NCI-H2107 (cell line): ENCODE data around the gene RAB44.
"Not testable (repeated sequence)": the region's sequence is repeated elsewhere in the genome, so short reads cannot be mapped to it uniquely, and the experiment has no call there.

Experiments used
- DNase-seq: peaks from one replicate; lab custom pipeline; 2025; lab: John Stamatoyannopoulos, UW

Gene RAB44

DNA sequence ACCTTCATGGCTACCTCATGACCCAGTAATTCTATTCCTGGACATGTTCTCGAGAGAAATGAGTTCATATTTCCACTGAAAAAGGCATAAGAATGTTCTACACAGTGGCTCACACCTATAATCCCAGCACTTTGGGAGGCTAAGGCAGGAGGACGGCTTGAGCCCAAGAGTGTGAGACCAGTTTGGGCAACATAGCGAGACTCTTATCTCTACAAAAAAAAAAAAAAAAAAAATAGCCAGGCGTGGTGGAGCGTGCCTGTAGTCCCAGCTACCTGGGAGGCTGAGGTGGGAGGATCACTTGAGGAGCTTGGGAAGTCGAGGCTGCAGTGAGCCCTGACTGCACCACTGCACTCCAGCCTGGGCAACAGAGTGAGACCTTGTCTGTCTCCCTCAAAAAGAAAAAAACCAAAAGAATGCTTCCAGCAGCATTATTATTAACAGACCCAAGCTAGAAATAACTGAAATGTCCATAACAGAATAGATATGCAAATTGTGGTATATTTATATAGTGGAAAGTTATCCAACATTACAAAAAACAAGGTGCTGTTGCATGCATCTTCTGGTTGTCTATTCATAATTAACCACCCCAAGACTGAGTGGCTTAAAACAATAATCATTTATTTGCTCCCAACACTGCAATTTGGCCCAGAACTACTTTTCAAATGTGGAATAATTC, 9.4 kb upstream of the RAB44 start:
- no peak for DNase-seq

DNA sequence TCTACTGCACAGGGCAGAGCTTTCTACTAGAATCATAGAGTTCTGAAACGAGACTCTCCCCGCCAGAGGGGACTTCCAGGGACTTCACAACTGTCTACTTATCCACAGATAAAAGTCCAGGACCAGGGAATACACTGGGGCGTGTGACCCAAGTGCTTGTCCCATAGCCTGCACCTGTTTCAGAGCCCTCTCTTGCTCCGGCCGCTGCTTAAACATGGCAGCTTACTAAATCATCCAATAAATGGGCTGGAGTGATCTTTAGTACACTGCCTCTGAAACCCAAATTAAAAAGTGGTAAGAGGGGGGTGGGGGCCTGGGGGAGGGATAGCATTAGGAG, 8.9 kb upstream of the RAB44 start:
- no peak for DNase-seq

DNA sequence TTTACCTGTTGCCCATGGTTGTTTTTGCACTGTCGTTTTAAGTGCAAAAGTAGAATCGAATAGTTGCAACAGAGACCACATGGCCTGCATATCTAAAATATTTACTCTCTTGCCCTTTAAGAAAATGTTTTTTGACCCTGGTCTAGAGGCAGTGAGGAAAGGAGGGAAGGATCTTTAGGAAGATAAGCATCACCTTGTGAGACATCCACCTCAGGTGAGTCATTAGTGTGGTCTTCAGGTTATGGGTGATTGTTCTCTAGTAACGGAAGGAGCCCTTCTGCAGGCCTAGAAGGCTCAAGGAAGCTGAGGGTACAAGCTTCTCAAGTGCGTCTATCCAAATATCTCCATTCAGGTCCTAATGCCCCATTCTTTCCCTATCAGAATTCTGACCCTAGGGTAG, 6.6 kb upstream of the RAB44 start:
- no peak for DNase-seq

DNA sequence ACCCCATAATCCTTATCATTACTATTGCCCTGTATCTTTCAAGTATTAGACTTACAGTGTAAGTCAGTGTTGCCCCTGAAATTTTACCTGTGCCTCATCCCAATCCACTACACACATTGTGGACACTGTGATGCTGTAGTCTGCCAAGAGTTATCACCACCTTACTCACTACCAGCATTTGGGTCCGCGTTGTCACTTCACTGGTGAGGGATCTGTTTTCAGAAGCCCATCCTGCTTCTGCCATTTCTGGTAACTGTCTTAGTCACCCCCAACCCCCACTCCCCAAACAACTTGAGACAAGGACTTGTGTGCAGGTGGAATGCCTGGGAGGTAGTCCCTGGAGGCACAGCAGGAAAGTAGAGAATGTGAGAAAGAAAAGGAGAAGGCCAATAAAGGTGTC, 6.0 kb upstream of the RAB44 start:
- DNase-seq, result no peak

DNA sequence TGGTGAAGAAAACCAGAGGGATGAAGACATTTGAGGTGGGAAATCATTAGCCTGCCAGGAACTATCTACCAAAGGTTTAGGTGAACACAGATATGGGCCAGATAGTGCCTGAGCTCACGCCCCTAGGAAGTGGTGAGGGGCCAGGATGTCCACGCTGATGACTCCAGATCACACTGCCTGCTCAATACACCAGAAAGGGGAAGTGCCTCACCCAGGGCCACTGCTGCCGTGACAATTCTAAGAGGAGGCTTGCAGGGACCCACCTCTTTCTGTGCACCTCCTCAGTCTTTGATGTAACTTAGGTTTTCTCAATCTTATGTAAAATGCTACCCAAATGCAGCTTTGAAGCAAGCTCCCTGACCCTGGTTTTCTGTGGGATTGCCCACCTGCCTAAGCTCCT, 5.4 kb upstream of the RAB44 start:
- no peak for DNase-seq

DNA sequence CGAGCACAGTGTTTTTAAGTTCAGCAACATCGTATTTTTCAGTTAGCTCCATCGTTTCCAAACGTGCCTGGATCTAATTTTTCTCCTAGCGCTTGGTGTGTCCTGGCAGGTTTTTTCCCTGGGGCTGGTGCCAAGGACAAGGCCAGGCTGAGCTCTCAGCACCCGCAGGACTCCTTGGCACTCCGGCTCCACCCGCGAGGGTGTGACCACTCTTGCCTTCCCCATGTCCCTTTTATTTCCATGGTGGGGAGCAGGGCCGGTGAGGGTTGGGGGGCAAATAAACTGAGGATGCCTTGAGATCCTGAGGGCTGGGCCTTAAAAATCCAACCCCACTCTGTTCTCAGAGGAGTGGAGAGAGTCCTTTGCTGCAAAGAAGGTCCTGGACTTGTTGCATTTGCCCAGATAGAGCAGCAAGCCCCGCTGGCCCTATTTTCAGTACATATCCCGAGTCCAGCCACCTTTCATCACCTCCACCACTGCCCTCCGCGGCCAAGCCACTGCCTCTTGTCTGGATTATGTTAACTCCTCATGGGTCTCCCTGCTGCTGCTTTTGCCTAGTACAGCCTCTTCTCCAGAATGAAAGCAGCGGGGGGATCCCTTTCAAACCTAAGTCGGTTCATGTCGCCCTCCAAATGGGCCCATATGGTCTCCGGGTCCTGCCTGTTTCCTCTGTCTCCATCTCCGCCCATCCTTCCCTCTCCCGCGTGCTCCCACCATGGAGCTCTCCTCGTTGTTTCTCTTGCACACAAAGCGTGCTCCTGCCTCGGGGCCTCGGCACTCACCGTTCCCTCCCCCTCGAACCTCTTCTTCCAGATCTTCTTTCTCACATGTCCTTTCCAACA, 4.5 kb upstream of the RAB44 start:
- no peak for DNase-seq

DNA sequence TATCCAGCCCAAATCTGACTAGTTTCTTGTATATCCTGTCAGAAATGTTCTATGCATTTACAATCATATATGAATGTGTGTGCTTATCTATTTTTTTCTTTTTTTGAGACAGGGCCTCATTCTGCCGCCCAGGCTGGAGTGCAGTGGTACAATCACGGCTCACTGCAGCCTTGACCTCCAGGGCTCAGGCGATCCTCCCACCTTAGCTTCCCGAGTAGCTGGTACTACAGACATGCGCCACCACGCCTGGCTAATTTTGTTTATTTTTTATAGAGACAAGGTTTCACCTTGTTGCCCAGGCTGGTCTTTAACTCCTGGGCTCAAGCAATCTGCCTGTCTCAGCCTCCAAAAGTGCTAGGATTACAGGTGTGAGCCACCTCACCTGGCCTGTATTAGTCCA, 3.0 kb upstream of the RAB44 start:
- no peak for DNase-seq

DNA sequence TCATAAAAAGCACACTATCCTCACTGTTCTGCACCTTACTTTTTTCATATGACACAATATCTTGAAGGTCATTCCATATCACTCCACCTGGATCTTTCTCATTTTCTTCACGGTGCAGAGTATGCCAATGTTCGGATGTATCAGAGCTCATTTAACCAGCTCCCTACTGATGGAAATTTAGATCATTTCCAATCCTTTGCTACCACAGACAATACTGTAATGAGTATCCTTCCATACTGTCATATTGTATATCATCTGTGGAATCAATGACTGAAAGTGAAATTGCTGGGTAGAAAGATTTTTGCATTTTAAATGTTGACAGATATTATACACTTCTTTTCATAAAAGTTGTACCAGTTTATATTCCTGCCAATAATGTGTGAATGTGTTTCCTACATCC, 2.2 kb upstream of the RAB44 start:
- DNase-seq, result no peak

DNA sequence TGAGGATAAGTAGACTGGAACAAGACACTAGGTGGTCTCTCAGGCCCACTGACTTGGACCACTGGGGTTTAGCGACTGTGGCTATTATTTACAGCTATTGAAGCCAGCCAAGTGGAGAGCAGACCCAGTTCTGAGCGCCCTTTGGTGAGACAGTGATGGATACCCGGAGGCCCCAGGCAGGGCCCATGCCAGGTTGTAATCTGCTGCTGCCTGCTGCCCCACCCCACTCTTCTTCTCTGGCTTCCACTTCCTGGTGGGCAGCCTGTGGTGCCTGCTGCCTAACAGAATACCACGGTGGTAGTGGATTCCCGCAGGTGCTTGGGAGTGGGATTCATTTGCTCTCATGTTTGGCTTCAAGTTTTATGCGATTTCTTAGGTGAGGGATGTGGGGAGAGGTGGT, 570 bp downstream of the RAB44 start:
- DNase-seq, result no peak

DNA sequence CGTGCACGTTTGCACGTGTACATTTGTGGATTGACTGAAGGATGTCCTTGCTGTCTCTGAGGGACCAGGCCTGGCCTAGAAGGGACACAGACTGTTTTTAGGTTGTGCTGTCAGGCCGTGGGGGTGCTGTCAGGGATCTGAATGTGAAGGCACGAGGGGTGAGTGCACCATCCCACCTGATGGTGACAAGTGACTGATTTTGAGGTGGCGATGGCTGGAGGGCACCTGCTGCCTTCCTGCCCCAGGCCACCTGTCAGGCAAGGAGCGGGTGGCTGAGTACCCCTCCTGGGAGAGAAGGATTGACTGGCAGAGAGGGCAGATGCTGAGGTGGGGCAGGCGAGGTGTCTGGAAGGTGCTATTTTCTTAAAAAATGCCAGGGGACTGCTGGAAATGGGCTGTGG, 1.2 kb downstream of the RAB44 start:
- DNase-seq, result no peak

DNA sequence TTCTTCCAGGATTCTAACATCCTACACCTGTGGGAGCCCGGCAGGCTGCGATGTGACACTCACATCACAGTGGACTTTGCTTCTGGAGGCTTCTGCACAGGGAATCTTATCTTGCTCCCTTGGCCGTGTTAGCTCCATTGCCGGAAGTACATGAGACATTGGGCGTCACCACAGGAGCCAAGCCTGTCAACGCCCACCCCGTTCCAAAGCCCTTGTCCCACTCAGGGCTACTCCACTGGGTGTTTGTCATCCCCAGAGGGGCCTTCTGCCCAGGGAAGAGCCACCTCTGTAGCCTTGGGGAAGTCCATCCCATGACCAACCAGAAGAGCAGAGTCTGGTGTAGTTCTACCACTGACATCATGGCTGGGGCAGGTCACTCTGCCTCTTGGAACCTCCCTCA, 1.7 kb downstream of the RAB44 start:
- no peak for DNase-seq

DNA sequence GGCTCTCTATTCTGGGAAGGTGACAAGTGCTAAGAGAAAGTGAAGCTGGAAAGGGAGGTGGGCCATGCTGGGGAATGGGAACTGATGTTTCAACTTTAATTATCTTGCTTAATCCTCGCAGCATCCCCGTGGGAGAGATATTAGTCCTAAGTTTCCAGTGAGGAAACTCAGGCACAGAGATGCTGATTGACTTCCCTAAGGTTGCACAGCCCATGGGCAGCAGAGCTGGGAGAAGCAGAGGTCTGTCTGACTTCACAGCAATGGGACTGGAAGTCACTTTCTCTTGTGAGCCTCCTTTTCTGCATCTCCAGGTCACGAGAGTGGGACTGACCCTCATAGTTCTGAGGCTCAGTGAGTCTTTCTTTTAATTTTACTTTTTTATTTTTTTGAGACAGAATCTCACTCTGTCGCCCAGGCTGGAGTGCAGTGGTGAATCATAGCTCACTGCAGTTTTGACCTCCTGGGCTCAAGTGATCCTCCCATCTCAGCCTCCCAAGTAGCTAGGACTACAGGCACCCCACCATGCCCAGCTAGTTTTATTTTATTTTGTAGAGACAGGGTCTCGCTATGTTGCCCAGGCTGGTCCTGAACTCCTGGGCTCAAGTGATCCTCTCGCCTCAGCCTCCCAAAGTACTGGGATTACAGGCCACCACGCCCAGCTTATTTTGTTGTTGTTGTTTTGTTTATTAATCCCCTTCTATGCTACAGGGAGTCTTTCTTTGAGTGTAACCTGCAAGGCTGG, 2.6 kb downstream of the RAB44 start:
- DNase-seq, result no peak

DNA sequence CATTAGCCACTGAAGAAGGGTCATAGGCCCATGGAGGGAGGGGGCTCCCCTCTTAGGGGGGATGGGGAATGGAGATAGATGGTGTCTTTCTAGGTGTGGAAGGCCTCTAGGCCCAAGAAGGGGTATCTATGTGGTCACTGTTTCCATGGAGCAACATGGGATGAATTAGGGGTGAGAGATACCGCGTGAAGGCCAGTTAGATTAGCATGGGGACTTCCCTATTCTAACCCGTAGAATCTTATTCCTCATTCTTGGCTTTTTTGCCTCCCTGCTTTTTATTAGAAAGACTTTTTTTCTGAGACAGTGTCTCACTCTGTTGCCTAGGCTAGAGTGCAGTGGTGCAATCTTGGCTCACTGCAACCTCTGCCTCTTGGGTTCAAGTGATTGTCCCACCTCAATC, 3.2 kb downstream of the RAB44 start:
- DNase-seq, result no peak

DNA sequence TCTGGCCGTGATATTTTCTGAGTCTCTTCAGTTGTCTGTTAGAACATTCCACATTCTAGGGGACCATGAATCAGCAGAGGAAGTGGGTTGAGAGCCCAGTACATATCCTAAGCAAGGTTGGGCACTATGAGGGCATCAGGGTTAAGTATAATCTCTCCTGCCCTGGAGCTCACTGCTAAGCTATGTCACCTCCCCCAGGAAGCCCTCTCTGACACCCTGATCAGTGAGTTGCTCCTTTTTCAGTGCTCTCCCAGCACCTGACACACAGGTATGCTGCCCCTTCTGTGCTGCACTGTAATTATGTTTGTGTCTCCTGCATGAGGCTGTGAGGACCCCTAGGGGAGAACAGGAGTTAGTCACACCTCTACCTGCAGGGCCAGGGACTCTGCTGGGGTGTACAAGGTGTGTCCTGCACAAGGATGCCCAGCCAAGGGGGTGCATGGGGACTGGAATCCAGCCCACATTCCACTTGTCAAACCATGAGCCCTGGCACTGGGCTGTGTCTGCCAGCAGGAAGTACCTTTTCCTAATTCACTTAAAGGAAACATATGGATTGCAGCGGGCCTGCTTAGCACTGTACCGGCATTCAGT, 3.9 kb downstream of the RAB44 start:
- DNase-seq, result no peak

DNA sequence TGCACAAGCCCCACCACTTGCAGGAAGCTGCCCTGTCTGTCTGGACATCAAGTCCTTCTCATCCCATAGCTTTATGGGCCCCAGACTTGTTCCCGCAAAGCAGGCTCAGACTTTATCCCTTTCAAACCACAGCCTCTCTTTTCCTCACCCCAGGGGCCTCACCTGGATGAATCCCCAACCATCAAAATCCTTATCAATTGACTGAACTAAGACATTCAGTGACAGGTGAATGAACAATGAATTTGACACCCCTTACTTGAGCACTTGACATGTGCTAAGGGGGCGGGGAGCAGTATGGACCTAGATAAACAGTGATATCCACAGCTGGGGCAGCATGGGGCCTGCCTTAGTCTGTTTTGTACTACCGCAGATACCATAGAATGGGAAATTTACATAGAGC, 5.0 kb downstream of the RAB44 start:
- DNase-seq, result no peak

DNA sequence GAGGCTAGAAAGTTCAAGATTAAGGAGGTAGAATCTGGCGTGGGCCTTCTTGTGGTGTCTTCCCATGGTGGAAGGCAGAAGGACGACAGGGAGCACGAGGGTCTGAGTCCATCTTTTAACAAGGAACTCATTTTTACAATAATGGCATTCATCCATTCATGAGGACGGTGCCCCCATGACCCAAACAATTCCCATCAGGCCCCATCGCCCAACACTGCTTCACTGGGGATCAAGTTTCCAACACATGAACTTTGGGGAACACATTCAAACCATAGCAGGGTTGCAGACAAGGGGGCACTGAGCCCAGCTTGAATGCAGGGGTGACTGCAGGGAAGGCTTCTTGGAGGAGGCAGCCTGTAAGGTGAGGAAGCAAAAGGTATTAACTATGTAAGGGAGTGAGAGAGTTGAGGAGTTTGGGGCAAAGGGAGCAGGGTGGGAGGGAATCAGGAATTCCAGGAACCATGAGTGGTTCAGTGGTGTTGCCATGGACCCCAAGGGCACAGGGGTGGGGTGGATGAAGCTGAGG, 5.5 kb downstream of the RAB44 start:
- no peak for DNase-seq

DNA sequence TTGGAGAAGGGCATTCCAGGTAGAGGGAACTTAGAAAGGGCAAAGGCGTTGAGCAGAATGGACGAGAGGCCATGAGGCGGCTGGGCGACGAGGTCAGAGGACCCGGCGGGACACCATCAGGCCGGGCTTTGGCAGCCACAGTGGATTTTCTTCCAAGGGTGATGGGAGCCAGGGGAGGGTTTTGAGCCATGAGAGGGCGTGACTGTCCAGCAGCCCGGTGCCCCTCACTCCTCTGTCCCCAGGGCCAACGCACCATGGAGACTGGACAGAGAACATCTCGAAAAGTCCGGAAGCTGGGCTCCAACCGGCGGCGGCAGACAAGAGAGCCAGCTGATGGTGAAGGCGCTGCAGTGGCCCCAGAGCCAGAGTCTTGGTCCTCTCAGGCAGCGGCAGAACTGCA, 6.4 kb downstream of the RAB44 start:
- DNase-seq, result no peak

DNA sequence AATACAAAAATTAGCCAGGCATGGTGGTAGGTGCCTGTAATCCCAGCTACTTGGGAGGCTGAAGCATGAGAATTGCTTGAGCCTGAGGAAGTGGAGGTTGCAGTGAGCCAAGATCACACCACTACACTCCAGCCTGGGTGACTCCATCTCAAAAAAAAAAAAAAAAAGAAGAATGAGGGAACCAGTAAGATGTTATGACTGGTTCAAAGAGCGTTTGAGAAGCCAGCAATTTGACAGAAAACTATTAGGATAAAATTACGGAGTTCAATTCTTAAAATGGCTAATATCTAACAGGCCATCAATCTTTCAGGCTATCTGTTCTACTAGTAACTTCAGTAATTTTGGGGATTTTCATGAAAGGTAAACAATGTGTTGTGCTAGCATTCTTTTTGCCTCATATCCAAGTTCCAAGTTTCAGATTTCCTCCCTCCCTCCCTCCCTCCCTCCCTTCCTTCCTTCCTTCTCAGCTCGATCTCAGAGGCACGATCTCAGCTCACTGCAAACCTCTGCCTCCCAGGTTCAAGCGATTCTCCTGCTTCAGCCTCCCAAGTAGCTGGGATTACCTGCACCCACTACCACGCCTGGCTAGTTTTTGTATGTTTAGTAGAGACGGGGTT, 7.4 kb downstream of the RAB44 start:
- not testable (repeated sequence) for DNase-seq

DNA sequence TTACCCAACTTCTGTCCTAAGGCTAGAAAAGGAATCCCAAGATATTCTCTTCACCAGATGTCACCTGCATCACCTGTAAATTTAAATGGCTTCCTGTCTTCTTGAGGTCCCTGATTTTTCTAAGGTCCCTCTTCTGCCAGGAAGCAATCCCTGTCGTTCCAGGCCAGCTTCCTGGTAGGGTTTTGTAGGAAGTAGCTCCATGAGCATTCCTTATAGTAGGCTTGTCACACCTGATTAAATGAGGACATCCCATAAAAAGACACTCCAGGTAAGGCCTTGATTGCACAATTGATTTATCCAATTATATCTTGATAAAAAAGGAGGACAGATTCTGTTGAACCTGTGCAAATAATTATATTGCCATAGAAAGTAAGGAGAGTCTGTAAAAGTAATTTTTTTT, 8.7 kb downstream of the RAB44 start:
- DNase-seq, result no peak

DNA sequence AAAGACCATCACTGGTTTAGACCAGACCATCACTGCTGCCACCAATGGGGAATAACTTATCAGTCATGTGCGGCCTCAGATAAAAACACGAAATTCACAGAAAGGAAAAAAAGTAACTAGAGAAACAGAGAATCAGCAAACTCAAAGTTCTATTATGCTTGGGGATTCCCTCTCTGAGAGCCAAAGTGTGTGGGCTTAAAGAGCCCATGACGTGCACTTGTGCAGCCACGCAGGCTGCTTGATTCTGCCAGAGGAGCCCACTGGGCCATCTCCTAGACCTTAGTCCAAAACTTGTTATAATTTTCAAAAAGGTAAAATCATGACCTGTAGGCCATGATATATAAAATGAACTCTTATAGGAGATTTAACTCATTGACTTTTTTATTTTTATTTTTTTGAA, 15.2 kb downstream of the RAB44 start:
- DNase-seq, result no peak

DNA sequence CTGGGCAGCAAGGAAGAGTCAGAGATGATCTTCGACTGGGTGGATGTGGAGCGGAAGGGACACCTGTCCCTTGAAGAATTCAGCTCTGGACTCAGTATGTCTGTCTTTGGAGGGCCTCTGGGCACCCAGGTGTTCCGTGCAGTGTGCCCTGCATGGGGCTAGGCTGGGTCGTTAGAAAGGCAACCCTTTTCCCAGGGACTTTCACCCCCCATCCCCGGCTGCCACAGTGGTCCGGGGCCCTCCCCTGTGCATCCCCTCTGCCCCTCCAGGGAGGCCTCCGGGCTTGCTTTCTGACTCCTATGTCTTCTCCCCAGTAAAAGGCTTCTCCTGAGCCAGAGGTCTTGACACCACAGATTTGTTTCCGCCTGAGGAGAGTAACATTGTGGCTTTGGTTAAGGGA, 16.2 kb downstream of the RAB44 start:
- no peak for DNase-seq

DNA sequence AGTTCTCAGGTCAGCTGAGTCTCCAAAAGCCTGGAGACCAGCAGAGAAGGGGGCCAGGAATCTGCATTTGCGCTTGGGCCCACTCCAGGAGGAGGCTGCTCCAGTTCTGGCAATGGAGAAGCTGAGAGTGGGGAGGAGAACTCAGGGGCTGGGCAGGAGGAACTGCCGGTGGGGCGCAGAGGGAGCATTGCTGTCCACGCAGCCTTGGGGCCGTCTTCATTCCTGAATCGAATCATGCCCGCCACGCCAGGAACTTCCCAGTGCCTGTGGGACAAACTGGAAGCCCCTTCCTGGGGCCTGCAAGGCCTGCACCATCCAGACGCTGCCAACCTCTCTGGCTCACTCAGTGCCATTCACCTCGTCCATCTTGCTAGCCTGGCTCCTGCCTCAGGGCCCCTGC, 16.9 kb downstream of the RAB44 start:
- no peak for DNase-seq
